HG03469 (cell line): ENCODE measurements around the gene CCDC182.

Source experiments
- ATAC-seq: cut with Tn5 transposase; IDR thresholded peaks from one replicate; pipeline ENCODE4 v1.9.1; 2021; ENCODE audit warnings: mild to moderate bottlenecking, moderate library complexity, moderate number of reproducible peaks; ENCODE audit not compliant: unreplicated experiment

The CCDC182 gene

DNA sequence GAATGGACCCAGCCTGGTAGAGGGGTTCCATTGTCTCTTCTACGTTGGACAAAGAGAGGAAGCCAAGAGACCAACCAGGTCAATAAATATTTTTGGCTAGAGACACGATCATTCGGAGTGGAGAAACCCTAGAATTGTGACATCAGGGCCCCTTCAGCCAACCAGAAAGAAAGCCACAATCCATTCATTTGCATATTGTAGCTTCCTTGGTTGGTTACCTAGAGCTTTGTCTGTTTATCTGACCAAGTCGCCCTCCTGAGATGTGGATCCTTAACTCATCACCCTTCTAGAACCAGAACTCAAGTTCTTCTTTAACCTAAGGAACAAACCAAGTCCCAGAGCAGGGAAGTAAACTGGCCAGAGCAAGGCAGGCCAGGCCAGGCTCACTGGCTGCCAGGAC, at the start of gene CCDC182:
Gene CCDC182 (minus strand): TSS at position 58 of the 400 bp plus-strand sequence. CDS start 27 bp downstream, at position 31.
- ATAC-seq: no peak

- no peak for ATAC-seq
Measured at GRCh38 chr17:57794841-57795240, 49.7 kb upstream of the CCDC182 start.

- ATAC-seq: no peak
Measured at GRCh38 chr17:57788725-57789124, 43.6 kb upstream of the CCDC182 start.

DNA sequence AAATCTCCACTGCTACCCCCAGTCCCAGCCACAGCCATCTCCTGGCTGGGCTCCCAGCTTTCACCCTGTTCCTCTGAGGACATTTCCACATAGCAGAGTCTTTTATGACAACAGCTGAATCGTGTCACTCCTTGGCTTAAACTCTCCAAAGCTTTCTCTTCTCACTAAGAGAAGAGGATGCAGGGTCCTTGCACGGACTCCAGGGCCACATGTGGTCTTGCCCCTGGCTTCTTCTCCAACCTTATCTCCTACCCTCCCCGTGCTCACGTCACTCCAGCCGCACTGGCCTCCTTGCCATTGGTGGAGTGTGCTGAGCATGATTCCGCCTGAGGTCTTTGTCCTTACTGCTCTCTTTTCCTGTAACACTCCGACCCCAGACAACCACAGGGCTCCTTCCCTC, 39.9 kb upstream of the CCDC182 start:
- ATAC-seq: no peak

DNA sequence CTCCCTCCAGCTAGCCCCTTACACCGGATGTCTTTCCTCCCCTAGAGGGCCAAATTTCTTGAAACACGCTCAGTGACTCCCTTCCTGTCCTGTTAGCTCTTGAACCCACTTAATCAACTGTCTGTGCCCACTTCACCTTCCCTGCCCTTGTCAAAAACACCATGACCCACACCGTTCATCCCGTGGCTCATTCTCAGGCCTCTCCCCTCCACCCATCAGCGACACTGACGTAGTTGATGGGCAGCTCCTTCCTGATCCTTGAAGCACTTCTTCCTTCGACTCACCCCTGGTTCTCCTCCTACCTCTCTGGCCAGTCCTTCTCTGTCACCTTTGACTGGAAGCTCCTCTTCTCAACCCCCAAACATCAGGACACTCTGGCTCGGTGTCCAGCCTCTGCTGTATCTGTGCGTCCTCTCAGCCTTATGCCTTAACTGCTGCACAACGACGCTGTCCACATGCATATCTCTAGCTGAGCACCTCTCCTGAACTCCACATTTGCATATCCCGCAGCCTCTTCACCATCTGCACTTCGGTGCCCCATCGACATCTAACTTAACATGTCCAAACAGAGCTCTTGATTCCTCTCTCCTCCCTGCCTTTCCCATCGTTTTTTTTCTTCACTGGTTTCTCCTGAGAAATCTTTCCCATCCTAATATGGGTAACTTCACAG, 39.3 kb upstream of the CCDC182 start:
- ATAC-seq: no peak

- no peak for ATAC-seq
Measured at GRCh38 chr17:57783338-57783742, 38.2 kb upstream of the CCDC182 start.

DNA sequence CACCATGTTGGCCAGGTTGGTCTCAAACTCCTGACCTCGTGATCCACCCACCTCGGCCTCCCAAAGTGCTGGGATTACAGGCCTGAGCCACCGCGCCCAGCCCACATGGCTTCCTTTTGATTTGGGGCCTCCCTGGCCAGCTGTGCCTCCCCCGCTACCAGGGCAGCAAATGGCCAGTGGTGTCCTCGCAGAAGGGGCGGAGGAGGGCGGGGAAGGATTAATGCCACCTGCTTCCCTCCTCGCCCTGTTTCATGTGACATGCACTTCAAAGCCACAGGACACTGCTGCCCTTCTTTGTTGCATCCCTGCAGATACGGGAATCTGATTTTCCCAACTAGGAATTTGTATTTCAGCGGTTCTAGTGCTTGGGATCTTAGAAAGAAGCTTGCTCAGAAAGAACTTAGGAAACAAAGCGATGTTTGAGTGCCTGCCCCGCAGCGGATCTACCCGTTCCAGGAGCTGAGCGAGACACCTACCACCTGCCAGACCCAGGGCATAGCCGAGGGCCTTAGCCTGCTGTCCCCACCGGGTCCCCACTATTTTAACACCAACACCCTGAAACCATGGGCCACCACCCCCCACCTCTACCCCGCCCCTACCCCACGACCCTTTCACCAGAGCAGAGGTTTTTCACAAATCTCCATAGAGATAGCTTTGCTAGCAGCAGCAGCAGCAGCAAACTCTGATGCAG, 37.7 kb upstream of the CCDC182 start:
- no peak for ATAC-seq

- no peak for ATAC-seq
Measured at GRCh38 chr17:57782062-57782490, 37.0 kb upstream of the CCDC182 start.

DNA sequence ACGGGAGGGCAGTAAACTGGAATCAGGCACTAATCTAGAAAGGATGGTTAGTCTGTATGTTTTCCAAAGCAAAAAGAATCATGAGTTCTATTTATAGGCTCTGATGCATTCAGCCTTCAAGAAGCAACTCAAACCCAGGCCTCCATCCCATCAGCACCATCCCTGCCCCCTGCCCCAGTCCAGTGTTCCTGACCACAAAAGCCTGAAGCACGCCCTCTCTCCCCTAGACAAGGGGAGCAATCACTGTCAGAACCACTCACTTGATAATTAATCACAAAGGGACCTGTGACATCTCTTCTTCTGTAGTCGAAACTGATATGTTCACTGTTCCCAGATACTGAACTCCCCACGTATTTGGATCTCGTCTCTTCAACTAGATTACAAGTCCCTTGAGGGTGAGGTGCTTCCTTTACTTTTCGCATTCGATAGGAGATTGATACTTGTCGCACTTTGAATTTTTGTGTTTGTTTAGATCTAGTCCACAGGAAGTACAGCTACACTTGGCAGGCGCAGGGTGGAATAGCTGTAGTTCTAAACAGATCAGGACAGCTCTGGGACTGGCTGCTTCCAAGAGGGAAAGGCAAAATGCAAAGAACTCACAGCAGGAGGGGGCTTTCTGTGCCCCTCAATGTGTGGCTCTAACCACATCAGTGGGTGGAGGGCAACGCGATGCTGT, 36.4 kb upstream of the CCDC182 start:
- ATAC-seq: no peak

GRCh38 chr17:57779706-57780105, 34.6 kb upstream of the CCDC182 start:
- no peak for ATAC-seq

DNA sequence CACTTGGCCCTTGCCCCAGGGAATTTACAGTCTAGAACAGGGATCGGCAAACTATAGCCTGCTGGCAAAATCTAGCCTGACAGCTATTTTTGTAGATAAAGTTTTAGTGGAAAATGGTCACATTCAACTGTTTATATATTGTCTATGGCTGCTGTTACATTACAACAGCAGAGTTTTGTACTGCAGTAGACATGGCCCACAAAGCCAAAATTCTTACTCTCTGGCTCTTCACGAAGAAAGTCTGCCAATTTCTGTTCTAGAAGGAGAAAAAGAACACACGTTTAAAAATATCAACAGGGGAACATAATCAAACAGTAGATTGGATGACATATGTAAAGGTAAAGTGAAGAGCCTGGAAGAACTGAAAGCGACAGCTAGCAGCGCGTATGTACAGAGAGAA, 33.2 kb upstream of the CCDC182 start:
- ATAC-seq: no peak

DNA sequence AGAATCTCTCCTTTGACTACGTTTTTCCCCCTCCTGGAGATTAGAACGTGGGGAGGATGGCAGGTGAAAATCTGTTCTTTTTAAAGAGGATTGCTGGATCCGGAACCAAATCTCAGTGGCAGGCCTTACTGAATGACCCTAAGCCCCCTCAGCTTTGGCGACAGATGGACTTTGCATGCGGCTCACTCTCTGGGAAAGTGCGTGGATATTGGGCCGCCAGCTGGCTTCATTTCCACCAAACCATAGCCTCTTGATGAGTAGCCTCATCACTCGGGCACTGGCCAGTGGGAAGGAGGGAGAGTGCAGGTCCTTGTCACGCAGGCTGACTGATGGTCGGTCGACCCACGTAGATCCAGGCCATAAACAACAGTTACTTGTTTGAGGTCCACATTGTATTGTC, 31.3 kb upstream of the CCDC182 start:
- no peak for ATAC-seq

DNA sequence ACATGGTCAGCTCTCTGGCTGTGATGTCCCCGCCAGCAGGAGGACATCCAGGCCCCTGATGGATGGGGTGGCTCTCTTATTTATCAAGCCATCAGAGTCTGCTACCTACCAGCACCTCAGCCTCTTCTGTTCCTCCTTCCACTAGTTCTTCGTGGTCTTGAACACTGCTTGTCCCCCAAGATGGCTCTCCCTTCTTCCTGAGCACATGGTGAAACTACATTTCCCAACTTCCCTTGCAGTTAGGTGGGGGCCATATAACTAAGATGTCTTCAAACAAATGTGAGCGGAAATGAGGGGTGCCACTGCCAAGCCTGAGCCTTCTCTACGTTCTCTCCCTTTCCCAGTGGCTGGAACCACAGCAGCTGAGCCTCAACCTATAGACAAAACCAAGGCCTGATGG, 29.8 kb upstream of the CCDC182 start:
- no peak for ATAC-seq

GRCh38 chr17:57773557-57773956, 28.5 kb upstream of the CCDC182 start:
- no peak for ATAC-seq

DNA sequence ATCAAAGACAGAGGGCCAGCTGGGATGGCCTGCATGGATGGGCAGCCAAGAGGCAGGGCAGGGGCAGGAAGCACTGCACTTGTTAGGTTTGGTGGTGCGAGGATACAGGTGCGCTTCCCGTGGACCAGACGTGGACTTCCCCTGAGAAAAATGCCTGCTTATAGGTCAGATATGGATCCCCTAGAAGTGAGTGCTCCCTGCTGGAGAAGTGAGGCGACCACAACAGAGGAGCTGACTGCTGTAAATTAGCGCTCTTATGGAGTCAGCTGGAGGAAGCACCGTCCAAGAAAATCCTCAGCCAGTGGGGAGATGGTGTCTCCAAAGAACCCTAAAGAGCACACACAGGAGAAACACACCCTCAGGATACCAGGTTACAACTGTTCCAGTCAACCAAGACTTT, 27.7 kb upstream of the CCDC182 start:
- ATAC-seq: no peak

- ATAC-seq: no peak
Measured at GRCh38 chr17:57767561-57767960, 22.5 kb upstream of the CCDC182 start.

- no peak for ATAC-seq
Measured at GRCh38 chr17:57766318-57766943, 21.3 kb upstream of the CCDC182 start.

- no peak for ATAC-seq
Measured at GRCh38 chr17:57762452-57763395, 17.6 kb upstream of the CCDC182 start.

- no peak for ATAC-seq
Measured at GRCh38 chr17:57761887-57762286, 16.8 kb upstream of the CCDC182 start.

DNA sequence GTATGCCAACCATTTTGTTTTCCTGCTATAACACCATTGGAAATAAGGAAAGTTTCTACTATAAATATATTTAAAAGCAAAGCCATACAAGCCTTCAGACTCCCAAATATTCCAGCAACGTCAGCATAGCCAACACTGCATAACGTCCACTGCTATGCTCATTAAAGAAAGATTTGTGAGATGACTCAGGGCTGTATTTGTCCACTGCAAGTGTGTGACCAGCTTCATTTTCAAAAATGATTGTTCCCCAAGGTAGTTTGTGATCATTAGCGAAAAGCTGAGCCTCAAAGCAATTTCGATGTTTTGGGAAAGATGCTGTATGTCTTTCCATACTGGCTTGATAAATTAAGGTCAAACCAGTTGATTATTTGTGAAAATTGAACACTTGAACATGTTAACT, 14.9 kb upstream of the CCDC182 start:
- ATAC-seq: no peak
